Spleen (tissue), 7 donors: ENCODE measurements around the gene UNG.

Source experiments
- CTCF ChIP-seq, 11 experiments: fragments of 200-600 bp in 7 of 11; fragments of 450-650 bp in 4 of 11; sonication (generic) in 4 of 11; IDR thresholded peaks in 8 of 11; conservative IDR thresholded peaks in 3 of 11; 1 replicate in 7 of 11; 2 replicates in 4 of 11; pipeline versions ENCODE4 v1.4.0 to v1.8.0; 2016 to 2021; ENCODE audit warnings: antibody characterized with exemption in 11 of 11, inconsistent platforms in 4 of 11, mild to moderate bottlenecking in 1 of 11
- POLR2A ChIP-seq, 3 donors: fragments of 450-650 bp; IDR thresholded peaks; one replicate each; pipeline ENCODE4 v1.5.1; 2017; ENCODE audit warnings: antibody characterized with exemption in 3 of 3, mild to moderate bottlenecking in 1 of 3
- donor health status: DM: no; HTN: no; CAD: no; lungs with moderate emphysema.
- donor health status: DM: no; HTN: no; CAD: no.
- donor health status: DM: no; HTN: no; CAD: no.

GRCh38 chr12:109054520-109054919 is 42.9 kb upstream of the UNG start:
- no peak for TF ChIP-seq CTCF (IDR thresholded peaks at IDR 0.05 in 8 of 11, conservative IDR thresholded peaks at IDR 0.05 in 3 of 11)
- TF ChIP-seq POLR2A (IDR thresholded peaks at IDR 0.05), result no peak
